Measurements from ENCODE around the gene SBF2.

SBF2 gene

GRCh38 chr11:9878936-9879335 lies 415.1 kb downstream of the SBF2 start:
- no peak for TF ChIP-seq CTCF (conservative IDR thresholded peaks at IDR 0.05)
- no peak overlapping the region for H3K27ac ChIP-seq

GRCh38 chr11:9876331-9876730 lies 417.7 kb downstream of the SBF2 start:
- TF ChIP-seq CTCF (conservative IDR thresholded peaks at IDR 0.05), result no peak
- peak overlapping the region; percentile 61 for H3K27ac ChIP-seq

- TF ChIP-seq CTCF (conservative IDR thresholded peaks at IDR 0.05), result no peak
- H3K27ac ChIP-seq, result peak overlapping the region; percentile 61
These were observed 418.2 kb downstream of the SBF2 start for GRCh38 chr11:9875862-9876261.

- H3K27ac ChIP-seq, result peak overlapping the region; percentile 61
- TF ChIP-seq CTCF (conservative IDR thresholded peaks at IDR 0.05), result no peak
These were observed 418.6 kb downstream of the SBF2 start for GRCh38 chr11:9875399-9875798.

- H3K27ac ChIP-seq, result peak overlapping the region; percentile 61; the same call in 1 of the 2 replicates
- TF ChIP-seq CTCF (conservative IDR thresholded peaks at IDR 0.05), result no peak
These were observed 419.6 kb downstream of the SBF2 start for GRCh38 chr11:9874466-9874865.

GRCh38 chr11:9868641-9869040 lies 425.4 kb downstream of the SBF2 start:
- H3K27ac ChIP-seq, result no peak overlapping the region
- TF ChIP-seq CTCF (conservative IDR thresholded peaks at IDR 0.05), result no peak

- TF ChIP-seq CTCF (conservative IDR thresholded peaks at IDR 0.05), result no peak
- H3K27ac ChIP-seq, result no peak overlapping the region
These were observed 431.0 kb downstream of the SBF2 start for GRCh38 chr11:9862981-9863380.
